ENCODE measurements around the gene ENDOV.
"Not testable (repeated sequence)": the region's sequence is repeated elsewhere in the genome, so short reads cannot be mapped to it uniquely, and the experiment has no call there.

ENDOV gene

DNA sequence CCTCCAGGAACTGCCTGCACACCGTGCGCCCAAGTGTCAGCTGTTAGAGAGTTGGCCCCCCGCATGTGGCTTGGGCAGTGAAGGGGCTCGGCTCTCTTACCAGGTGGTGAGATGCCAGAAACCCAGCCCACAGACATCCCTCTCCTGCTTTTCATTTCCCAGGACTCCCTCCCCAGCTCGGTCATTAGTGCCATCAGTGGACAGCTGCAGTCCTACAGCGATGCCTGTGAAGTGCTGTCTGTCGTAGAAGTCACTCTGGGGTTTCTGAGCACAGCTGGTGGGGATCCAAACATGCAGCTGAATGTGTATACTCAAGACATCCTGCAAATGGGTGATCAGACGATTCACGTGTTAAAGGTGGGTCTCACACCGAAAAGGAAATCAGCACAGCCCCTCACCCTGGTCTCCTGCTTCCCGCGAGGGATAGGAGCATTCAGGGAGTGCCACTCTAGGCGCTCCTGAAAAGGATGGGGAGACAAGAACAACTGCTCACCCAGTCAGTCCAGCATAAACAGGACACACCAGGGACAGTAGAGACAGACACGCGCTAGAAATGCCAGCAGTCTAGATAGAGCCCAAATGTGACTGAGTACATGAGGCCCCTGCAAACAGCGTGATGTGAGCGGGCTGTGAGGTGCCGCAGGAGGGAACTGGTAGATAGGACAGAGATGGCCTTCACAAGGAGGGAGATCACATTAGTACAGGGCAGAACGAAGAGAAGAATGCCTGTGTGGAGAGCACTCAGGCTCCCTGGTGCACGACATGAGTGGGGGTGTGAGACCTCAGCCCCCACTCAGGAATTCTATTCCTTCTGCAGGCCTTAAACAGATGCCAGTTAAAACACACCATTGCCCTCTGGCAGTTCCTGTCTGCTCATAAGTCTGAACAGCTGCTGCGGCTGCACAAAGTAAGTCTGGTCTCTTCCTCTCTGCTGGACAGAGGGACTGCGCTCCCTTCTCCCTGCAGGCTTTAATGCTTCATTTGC, 25.7 kb upstream of the ENDOV start:
- no peak for DNase-seq

DNA sequence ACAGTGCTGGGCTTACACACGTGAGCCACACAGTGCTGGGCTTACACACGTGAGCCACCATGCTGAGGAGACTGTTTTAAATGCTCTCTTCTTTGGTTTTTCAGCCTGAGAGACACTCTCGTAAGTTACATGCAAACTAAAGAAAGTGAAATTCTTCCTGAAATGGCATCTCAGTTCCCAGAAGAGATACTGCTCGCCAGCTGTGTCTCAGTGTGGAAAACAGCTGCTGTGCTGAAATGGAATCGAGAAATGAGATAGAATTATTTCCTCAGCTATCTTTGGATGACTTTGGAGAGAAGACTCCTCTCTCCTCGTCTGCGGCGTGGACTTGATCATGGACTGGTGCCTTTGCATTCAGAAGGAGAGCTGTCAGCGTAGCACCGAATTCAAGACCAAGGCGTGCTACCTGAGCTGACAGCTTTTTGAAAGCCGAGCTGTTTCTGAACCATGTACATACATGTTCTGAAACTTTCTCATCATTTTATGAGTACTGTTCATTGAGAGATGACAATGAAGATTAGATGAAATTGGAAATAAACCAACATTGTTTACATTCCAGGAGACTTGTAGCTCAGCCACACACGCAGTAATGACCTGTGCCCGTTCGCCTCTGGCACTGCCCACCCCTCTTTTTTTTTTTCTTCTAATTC, 21.6 kb upstream of the ENDOV start:
- no peak for DNase-seq

DNA sequence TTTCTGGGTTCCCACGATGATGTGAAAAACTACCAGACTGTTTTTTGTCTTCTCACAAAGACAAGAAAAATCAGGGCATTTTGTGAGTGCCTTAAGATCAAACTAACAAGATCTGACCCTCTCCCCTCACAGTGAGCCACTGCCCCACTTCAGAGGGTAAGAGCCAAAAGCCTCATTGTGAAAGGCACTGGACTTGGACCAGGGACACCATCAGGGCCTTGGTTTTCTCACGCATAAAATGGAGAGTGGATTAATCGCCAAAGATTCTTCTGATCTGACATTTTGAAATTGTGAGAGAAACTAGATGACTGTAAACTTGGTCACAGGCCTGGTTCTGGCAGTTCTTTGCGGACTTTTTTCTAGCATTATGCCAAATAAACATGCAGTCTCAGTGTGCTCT, 21.0 kb upstream of the ENDOV start:
- no peak for DNase-seq

DNA sequence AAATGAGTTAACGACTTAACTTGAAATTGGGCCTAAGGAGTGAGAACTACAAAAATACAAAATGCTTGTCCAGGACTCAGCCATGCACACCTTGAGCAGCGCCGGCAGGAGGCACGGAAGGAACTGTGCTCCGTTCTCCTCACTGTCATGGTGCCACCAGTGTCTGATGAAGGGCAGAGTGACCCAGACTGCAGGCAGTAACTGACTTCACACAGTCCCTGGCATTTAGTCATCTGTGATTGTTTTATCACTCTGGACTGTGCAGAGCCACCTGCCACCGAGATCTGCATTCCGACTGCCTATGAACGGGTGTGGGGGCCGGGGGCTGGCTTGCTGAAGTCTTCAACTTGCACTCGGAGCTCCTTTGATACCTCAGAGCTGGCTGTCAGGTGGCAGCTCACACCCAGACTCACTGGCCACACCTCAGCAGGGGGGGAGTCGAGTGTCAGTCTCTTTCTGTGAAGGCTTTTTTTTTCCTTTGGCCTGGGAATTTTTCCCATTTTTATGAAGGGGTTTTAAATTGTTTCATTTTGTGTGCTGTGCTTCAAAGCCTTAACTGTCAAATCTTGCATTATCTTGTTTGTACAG, 20.2 kb upstream of the ENDOV start:
- no peak for DNase-seq

DNA sequence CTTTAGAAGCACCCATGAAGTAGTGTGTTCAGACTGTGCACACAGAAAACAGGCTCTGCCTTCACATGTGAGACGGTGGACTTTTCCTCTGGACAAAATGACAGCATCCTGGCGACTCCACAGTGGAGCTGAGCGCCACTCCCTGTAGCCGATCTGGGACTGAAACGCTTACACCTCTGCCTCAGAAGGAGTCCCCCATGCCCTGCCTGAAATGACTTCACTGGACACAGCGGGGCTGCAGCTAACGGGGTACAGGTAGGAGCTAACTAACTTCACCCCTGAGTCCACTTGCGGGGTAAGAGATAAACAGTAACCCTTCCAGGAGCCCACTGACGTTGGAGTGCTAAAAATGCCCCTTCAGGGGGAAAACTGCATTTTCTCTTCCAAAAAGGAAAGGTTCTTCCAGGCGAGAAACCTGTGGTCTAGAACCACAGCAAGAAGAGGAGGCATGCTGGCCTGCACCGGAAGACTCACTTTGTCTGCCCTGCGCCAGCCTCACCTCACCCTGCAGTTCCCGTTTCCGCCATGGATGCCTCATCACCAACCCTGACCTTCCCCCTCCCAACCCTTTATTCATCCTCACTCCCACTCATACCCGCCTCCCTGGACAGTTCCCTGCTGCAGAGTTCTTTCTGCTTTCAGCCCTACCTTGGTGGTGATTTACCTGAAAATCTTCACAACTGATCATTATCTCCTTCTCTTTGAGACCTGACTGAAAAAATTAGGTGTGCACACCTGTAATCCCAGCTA, 19.4 kb upstream of the ENDOV start:
- no peak for DNase-seq

DNA sequence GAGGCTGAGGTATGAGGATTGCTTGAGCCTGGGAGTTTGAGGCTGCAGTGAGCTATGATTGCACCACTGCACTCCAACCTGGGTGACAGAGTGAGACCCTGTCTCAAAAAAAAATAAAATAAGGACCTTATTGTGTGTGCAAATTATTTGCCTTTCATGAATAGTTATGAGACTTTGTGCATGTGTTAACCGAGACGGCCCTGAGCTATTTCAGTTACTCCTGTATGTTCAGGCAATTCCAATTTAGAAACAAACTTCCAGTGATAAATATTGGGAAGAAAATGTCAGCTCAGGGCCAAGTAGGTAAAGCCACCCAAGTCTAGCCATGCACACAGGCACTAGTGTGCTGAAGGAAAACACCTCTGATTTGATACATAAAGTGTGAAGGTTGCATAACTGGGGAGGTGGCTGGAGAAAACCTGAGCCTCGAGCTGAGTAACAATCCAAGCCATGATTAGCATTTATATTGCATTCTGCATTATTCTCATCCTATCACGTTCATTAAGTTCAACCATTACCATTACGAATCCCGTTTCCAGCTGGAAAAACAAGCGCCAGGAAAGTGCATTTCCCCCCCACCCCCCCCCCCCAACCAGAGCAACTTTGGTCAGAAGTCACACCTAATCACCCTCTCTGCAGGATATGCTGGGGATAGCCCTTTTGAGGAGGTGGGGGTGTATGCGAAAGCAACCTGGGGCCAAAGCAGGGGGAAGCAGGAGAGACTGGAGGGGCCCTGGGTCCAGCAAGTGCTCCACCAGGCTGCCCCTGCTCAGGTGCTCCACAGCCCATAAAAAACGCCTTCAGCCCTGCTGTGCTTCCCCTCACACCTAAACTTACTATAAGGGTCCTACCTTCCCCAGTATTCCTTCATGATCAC, 18.6 kb upstream of the ENDOV start:
- no peak for DNase-seq

DNA sequence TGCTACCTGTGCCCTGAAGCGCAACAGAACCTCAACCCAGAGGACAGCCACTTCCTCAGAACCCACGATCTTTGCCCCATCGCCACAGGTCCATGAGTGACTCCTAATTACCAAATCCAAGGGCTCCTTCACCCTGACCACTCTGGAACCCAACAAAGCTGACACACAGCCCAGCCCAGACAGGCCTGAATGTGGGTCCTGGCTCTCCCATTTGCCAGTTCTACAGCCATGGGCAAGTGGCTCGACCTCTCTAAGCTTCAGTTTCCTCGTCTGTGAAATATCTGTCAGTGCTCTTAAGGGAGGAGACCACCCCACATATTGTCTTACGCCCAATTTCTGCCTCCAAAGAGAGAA, 18.0 kb upstream of the ENDOV start:
- no peak for DNase-seq

DNA sequence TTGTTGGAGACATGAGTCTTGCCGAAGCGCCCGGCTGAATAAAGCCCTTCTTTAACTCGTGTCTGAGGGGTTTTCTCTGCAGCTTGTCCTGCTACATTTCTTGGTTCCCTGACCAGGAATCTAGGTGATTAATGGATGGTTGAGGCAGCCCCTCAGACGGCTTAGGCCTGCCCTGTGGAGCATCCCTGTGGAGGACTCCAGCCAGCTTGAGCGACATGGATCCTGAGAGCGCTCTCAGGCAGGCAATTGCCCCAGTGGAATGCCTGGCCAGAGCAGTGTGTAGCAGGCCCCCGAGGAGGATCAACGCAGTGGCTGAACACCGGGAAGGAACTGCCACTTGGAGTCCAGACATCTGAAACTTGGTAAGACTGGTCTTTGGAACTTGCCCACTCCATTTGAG, 17.3 kb upstream of the ENDOV start:
- no peak for DNase-seq

DNA sequence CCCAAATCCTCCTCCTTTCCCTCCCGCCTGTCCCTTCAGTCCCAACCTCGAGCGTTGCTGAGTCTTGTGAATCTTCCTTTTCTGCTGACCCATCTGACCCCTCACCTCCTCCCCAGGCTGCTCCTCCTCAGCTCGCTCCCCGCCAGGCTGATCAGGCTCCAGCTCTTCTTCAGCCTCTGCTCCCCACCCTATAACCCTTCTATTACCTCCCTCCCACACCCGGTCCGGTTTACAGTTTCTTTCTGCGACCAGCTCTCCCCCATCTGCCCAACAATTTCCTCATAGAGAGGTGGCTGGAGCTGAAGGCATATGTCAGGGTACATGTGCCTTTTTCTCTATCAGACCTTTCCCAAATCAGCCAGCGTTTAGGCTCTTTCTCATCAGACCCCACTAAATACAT, 13.9 kb upstream of the ENDOV start:
- not testable (repeated sequence) for DNase-seq

DNA sequence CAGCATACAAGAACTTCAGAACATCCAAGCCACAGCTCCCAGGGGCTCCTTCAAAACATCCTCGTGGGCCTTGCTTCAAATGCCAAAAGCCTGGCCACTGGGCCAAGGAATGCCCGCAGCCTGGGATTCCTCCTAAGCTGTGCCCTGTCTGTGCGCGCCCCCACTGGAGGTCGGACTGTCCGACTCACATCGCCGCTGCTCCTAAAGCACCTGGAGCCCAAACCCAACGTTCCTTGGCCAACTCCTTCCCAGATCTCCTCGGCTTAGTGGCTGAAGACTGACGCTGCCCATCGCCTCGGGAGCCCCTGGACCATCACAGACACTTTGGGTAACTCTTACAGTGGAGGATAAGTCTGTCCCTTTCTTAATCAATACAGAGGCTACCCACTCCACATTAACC, 12.9 kb upstream of the ENDOV start:
- DNase-seq: not testable (repeated sequence)

DNA sequence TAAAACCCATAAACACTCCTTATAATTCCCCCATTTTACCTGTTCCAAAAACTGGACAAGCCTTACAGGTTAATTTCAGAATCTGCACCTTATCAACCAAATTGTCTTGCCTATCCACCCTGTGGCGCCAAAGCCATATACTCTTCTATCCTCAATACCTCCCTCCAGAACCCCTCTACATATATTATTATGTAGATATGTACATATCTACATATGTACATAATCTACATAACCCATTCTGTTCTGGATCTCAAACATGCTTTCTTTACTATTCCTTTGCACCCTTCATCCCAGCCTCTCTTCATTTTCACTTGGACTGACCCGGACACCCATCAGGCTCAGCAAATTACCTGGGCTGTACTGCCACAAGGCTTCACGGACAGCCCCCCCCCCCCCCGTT, 12.0 kb upstream of the ENDOV start:
- no peak for DNase-seq

DNA sequence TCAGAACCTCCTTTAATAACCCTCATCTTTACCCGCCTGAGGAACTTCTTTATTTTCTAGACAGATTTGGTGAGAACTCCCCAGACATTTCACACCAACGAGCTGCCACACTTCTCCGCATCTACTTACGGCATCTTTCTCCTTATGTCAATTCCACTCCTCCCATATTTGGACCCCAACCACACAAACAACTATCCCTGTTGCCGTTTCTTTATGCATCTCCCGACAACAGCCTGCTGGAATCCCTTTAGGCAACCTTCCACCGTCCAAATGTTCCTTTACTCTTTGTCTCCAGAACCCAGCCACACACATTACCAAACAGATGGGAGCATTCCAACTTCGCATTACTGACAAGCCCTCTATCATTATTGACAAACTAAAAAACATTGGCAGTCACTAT, 8.8 kb upstream of the ENDOV start:
- DNase-seq: no peak

DNA sequence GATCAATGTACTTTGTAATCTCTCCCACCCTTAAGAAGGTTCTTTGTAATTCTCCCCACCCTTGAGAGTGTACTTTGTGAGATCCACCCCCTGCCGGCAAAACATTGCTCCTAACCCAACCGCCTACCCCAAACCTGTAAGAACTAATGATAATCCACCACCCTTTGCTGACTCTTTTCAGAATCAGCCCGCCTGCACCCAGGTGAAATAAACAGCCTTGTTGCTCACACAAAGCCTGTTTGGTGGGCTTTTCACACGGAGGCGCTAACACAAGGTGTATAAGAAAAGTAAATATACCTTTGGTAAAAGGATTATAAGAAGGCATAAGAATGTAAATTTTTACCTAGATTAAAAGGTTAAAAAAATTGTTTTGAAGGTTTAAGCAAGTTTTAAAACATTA, 7.0 kb upstream of the ENDOV start:
- DNase-seq: not testable (repeated sequence)

DNA sequence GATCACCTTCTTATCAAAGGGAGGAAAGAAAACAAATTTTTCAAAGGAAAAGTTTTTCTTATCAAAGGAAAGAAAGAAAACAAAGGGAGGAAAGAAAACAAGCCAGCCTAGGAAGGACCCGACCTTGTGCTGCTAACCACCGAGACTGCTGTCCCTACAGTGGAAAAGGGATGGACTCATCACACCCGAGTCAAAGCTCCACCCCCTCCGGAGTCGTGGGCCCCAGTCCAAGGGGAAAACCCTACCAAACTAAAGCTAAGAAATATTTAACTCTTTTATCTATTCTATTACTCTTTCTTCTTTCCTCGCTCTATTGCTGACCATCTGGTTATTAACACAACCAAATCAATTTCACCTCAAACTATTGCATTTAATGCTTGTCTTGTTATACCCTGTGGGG, 6.1 kb upstream of the ENDOV start:
- no peak for DNase-seq

DNA sequence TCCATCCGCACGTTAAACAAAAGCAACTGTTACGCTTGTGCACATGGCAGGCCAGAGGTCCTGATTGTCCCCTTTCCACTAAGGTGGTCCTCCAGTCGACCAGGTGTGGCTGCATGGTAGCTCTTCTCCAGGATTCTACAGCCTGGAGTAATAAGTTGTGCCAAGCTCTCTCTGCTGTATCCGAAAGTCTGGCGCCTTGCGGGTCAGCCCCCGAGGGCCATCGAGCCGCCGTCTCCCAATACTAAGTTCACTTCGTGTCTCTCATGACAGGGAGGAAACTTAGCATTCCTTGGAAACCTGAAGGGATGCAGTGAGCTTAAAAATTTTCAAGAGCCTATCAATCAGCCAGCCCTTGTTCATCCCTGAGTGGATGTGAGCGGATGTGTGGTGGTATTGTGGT, 5.3 kb upstream of the ENDOV start:
- no peak for DNase-seq

DNA sequence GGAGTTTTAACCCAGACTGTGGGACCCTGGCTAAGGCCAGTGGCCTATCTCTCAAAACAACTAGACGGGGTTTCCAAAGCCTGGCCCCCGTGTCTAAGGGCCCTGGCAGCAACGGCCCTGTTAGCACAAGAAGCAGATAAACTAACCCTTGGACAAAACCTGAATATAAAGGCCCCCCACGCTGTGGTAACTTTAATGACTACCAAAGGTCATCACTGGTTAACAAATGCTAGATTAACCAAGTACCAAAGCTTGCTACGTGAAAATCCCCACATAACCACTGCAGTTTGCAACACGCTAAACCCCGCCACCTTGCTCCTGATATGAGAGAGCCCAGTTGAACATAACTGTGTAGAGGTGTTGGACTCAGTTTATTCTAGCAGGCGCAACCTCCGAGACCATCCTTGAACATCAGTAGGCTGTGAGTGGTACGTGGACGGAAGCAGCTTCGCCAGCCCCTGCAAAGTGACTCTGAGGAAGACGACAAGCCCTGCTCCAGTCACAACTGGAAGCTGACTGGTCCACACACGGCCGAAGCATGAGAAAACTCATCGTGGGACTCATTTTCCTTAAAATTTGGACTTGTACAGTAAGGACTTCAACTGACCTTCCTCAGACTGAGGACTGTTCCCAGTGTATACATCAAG, 4.4 kb upstream of the ENDOV start:
- not testable (repeated sequence) for DNase-seq

DNA sequence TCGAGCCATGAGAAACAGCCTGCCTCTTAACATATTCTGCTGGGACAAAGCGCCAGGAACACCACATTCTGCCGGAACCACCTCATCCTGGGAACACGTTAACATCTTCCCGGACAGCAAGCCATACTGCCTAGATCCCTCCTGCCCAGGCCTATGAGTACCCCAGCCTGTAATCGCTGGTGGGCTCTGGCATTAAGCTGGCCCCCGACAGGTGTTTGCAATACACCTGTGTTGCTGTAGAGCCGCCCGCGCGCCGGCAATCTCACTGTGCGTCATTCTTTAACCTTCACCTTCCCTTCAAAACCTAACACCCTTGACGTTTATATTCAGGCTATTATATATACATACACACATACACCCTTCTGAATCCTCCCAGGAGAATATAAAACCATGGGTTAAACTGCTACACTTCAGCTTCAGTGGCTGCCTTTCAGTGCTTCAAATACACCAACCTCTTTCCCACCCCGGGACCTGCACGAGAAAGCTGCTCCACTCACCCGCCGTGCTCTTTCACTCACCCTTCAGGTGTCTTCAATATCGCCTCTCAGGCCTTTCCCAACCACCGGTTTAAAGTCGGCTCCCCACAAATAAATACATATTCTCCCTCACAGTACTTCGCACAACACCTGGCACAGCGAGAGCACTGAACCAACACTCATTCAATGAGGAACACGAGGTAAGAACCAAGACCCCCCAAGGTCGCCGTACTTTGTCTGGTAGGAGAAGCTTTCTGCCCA, 1.0 kb upstream of the ENDOV start:
- DNase-seq: no peak

DNA sequence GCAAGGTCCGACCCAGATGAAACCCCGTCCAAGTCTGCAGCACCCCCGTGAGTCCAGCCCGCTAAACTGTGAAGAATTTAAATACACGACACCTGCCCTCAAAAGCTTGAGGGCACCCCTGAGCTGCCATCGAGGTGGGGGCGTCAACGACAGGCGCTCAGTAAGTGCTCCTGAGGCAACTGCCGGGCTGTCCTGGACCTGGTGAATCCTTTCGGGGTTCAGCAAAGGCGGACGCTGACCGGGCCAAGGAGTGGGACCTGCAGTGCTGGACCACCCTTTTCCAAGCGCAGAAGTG, 512 bp upstream of the ENDOV start:
- no peak for DNase-seq

DNA sequence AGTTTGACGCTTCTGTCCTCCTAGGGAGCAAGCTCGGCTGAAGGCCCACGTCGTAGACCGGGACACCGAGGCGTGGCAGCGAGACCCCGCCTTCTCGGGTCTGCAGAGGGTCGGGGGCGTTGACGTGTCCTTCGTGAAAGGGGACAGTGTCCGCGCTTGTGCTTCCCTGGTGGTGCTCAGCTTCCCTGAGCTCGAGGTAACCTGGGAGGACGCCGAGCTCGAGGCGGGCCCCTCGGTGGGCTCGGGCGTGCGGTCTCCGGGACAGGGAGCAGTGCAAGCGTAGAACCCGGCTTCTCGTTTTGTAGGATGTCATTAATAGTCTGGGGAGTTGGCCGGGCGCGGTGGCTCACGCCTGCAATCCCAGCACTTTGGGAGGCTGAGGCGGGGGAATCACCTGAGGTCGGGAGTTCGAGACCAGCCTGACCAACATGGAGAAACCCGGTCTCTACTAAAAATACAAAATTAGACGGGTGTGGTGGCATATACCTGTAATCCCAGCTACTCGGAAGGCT, 715 bp downstream of the ENDOV start:
- no peak for DNase-seq

DNA sequence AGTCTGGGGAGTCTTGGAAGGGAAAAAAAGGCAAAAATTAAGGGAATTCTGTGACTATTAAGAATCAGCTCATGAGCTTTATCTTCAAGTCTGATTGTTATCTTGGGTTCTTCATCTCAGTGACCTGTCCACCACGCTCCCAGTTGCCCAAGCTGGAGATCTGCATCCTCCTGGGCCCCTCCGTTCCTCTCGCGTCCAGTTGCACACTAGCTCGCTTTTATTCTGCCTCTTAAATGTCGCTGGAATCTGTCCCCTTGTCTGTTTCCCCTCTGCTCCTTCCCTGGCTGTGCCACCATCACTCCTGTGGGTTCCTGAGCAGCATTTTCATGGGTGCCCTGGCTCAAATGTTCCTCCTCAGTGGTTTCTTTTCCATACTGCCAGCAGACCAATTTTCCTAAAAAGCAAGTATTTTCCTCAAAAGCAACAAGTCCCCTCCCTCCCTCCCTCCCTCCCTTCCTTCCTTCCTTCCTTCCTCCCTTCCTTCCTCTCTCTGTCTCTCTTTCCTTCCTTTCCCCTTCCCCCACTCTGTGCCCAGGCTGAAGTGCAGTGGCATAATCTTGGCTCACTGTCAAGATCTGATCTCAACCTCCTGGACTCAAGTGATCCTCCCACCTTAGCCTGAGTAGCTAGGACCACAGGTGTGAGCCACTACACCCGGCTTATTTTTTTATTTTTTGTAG, 1.4 kb downstream of the ENDOV start:
- DNase-seq: no peak

DNA sequence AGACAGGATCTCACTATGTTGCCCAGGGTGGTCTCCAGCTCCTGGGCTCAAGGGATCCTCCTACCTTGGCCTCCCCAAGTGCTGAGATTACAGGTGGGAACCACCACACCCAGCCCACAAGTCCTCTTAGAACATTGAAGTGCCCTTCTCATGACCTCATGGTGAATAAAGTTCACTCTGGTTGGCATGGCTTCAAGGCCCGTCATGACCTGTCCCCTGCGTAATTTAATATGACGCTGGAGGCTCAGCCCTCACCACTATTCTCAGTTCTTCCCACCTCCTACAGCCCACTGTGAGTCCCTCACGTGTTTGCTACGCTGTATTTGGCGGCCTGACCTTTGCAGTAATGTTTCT, 1.9 kb downstream of the ENDOV start:
- no peak for DNase-seq
